AG09309 (cell line): ENCODE data around the gene HRCT1.

Experiments
- DNase-seq: peaks from one replicate; pipeline ENCODE4 v3.0.0-alpha.2; 2010; ENCODE audit warnings: low read depth
- H3K4me3 ChIP-seq: 2 replicates; pipeline ENCODE4 v1.5.1; 2011; ENCODE audit warnings: mild to moderate bottlenecking, low read depth, low read length, moderate library complexity; ENCODE audit not compliant: control insufficient read depth
- TF ChIP-seq, protein P1 (sequence below): IDR thresholded peaks from 2 replicates; pipeline ENCODE4 v1.5.1; 2011; ENCODE audit warnings: mild to moderate bottlenecking, low read depth, low read length, inconsistent platforms; ENCODE audit not compliant: insufficient read depth, control insufficient read depth; ENCODE audit errors: missing control alignments

The HRCT1 gene

DNA sequence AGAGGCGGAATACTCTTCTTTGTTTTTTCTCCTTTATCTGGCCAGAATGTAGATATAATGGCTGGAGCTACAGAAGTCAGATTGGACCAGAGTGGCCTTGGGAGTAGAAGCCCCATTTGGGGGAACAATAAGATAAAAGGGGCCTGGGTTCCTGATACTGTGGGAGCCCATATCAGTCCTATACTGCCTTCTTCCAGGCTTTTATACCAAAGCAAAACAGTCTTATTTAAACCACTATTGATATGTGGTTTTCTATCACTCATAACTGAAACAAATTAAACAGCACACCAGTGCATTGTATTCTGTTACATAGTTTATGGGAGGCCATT, 17.6 kb downstream of the HRCT1 start:
- TF ChIP-seq, protein P1, sequence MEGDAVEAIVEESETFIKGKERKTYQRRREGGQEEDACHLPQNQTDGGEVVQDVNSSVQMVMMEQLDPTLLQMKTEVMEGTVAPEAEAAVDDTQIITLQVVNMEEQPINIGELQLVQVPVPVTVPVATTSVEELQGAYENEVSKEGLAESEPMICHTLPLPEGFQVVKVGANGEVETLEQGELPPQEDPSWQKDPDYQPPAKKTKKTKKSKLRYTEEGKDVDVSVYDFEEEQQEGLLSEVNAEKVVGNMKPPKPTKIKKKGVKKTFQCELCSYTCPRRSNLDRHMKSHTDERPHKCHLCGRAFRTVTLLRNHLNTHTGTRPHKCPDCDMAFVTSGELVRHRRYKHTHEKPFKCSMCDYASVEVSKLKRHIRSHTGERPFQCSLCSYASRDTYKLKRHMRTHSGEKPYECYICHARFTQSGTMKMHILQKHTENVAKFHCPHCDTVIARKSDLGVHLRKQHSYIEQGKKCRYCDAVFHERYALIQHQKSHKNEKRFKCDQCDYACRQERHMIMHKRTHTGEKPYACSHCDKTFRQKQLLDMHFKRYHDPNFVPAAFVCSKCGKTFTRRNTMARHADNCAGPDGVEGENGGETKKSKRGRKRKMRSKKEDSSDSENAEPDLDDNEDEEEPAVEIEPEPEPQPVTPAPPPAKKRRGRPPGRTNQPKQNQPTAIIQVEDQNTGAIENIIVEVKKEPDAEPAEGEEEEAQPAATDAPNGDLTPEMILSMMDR = no peak
- no peak for DNase-seq
- H3K4me3 ChIP-seq = no peak overlapping the region

DNA sequence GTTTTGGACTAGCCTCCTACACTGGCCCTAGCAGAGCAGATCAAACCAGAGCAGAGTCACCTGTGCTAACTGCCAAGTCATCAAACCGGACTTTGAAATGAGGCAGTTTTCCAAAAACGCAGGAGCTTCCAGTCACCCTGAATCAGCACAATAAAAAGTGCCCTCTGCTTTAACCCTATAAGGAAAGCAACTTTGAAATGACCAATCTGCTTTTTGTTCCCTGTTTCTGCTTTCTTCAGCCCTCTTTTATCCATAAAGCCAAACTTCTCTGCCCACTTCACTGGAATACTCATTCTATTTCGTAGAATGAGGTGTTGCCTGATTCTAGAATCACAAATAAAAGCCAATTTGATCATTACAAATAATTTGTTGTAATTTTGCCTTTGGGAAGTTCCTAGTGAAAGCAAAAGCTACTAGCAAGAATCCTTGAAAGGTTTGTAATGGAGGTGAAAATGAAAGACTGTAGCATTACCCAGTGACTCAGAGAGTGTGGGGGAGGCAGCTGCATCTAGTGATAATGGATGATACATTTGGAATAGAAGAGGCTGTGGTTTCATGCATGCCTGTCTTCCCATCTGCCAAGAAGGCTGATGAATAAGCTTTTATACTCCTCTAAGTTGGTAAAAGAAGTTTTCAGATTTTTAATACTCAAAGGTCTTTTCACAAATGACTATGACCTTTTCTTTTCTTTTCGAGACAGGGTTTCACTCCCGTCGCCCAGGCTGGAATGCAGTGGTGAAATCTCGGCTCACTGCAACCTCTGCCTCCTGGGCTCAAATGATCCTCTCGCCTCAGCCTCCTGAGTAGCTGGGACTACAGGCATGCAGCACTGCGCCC, 18.1 kb downstream of the HRCT1 start:
- H3K4me3 ChIP-seq = no peak overlapping the region
- DNase-seq = peak; percentile 87
- TF ChIP-seq, protein P1 = no peak

DNA sequence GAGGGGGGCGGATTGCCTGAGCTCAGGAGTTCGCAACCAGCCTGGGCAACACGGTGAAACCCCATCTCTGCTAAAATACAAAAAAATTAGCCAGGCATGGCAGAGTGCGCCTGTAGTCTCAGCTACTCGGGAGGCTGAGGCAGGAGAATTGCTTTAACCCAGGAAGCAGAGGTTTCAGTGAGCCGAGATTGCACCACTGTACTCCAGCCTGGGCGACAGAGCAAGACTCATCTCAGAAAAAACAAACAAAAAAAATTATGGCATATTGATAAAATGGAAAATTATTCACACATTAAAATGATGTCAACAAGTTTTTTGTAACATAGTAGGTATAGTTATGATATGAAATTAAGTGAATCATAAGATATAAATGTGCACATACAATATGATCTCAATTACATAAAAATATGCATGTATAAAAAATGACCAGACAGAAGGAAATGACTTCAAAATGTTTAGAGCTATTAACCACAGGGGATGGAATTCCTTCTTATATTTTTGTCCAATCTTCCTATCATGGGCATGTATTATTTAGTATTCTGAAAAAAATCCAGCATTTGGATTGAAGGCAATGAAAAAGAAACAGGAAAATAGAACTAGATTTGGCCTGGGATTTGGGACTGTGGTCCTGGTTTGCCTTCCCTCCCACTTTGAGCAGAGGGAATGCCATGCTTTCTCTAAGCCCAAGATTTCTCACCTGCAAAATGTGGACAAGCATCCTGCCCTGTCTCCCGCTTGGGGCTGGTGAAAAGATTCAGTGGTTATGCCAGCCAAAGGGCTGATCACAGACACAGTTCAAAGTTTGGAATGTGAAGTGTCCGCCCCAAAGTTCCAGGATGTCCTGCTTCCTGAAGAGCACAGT, 22.8 kb downstream of the HRCT1 start:
- TF ChIP-seq, protein P1 = no peak
- no peak overlapping the region for H3K4me3 ChIP-seq
- DNase-seq = no peak

DNA sequence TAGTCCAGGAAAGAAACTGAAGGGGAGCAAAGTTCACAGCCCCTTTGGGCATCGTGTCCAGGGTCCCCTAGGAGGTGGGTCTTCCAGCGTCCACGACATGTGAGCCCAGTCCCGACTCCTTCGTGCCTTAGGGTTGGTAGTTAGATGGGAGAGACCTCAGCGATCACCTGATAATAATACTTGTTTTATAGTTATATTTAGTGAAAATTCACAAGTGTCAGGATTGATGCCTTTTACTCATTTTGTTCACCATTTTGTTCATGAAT, 23.4 kb downstream of the HRCT1 start:
- no peak for DNase-seq
- TF ChIP-seq, protein P1 = no peak
- H3K4me3 ChIP-seq = no peak overlapping the region

DNA sequence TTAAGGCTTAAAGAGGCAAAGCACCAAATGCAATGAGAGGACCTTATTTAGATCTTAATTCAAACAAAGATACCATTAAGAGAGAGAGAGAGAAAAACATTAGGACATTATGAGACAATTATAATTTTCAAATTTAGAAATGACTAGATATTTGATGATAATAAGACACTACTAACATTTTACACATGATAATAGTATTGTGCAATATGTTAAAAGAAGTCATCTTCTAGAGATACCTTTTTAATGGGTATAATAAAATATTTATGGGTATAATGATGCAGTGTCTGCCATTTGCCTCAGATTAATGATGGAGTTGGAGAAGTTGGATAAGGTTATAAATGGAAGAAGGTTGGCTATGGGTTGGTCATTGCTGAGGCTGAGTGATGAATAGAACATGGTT, 24.5 kb downstream of the HRCT1 start:
- DNase-seq = no peak
- TF ChIP-seq, protein P1 = no peak
- no peak overlapping the region for H3K4me3 ChIP-seq

DNA sequence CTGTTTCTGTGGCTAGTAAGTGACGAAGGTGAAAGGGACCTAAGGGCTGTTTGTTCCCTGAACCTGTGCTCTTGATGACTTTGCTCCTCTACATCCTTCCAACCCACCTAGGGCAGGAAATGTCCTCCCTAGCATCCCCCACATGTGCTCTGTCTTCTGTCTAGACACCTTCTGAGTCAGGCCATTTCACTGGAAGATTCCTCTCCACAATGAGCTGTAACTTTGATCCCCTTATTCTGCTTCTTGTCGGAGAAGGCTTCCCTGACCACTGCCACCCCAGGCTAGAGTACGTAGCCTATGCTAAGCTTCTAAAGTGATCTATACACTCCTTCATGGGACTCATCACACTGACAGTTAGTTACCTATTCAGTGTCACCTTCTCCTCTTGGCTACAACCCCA, 25.0 kb downstream of the HRCT1 start:
- TF ChIP-seq, protein P1 = no peak
- DNase-seq = no peak
- no peak overlapping the region for H3K4me3 ChIP-seq
